CD4-positive, alpha-beta T cell treated with Interferon gamma for 1 hour (primary cell): ENCODE data around the gene POLE.

ENCODE experiments used
- DNase-seq: peaks from one replicate; pipeline ENCODE4 v3.0.0-alpha.2; 2020

POLE gene

GRCh38 chr12:132675757-132676432 lies 11.2 kb downstream of the POLE start:
- DNase-seq: no peak

DNA sequence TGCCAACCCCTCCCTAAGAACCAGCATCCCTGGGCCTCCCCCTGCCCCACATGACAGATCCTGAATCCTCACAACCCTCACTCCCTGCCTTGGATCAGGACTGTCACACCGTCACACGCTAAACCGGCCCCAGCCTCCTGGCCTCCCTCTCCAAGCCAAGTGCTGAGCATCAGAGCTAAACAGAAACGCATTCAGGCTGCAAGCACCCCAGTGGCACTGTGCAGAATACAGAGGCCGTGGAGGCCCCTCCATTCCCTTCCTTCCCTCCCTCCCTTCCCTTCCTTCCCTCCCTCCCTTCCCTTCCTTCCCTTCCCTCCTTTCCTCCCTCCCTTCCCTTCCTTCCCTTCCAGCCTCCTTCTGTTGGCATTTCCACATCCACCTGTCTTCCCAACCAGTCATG lies 12.6 kb downstream of the POLE start:
- no peak for DNase-seq

DNA sequence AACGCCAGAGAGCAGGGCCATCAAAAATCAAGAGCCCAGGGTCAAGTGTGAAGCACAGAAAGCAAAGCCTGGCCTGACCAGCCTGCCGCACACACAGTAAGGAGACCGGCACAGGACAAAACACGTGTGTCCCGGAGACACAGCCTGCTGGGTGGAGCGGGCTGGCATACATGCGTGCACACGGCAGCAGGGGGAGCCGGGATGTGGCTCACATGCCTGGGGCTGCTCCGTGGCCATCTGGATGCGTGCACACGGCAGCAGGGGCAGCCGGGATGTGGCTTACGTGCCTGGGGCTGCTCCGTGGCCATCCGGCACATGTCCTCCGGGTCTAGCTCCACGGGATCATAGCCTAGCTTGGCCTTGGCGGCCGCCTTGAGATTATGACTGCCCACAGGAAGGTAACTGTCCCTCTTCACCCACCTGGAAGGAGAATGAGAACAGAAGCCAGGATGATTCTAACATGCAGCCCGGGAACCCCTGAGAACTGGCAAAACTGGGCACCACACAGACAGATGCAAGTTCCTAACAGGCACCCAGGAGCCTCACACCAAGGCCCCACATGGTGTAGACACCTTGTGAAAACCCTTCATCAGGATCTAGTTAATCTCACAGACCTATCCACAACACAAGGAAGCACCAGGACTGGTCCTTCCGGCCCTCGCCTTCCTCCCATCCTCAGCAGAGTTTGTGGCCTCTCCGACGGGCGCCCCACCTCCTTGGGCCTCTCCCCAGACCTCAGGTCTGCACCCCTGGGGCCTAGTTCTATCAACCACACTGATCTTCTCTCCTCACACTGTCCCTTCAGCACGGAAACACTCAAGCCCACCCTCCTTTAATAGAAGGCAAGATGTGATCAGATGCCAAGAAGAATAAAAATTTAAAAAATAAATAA lies 13.6 kb downstream of the POLE start:
- DNase-seq: no peak

- no peak for DNase-seq
These were observed 14.5 kb downstream of the POLE start for GRCh38 chr12:132672678-132673077.

DNA sequence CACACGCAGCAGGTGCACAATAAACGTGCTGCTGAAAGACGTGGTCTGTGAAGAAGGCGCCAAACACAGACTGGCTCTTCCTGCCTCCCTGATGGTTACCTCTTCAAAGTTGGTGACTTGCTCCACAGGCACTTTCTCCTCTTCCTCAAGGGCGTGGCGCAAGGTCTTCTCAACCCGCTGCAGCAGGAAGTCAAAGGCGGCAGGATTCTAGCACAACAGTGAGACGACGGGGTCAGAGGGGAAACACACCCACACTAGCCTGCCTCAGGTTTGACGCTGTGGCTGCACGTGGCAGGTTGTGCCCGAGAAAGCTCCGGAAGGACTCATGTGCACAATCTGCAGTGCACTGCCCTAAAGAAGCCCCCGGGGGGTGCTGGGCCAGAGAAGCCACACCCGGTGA lies 15.0 kb downstream of the POLE start:
- no peak for DNase-seq

GRCh38 chr12:132669166-132669879 lies 17.8 kb downstream of the POLE start:
- no peak for DNase-seq

- no peak for DNase-seq
These were observed 18.7 kb downstream of the POLE start for GRCh38 chr12:132668191-132669088.

- no peak for DNase-seq
These were observed 21.3 kb downstream of the POLE start for GRCh38 chr12:132665794-132666193.

DNA sequence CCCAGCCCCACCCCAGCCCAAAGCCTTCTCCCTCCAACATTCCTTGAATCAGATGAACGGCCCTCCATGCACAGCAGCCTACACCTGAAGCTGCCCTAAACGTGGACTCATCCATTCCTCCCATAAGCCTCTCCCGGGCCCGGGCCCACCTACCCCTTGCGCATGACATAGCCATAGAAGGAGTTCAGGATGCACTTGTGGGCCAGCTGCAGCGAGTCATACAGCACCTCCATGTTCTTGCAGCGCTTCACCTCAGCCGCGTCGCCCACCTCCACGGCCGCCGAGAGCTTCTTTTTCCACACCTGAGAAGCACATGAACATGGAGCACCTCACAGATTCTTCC lies 22.0 kb downstream of the POLE start:
- DNase-seq: no peak

- DNase-seq: no peak
These were observed 22.7 kb downstream of the POLE start for GRCh38 chr12:132664206-132665148.

- no peak for DNase-seq
These were observed 24.0 kb downstream of the POLE start for GRCh38 chr12:132662901-132663755.

DNA sequence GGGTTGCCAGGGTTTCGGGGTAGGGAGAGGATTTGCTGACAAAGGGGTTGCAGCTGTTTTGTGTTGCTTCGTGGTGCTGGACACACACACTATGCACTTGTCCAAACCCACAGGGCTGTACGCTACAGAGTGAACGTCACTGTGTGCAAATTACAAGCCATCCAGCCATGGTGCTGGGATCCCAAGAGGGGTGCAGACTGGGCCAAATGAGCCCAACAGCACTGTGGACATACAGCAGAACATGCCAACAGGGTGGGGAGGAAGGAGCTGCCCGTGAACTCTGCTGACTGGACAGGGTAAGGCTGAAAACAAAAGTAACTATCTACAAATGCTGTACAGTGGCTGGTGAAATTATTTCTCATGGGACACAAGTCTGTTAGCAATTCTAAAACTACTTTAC lies 25.2 kb downstream of the POLE start:
- no peak for DNase-seq

DNA sequence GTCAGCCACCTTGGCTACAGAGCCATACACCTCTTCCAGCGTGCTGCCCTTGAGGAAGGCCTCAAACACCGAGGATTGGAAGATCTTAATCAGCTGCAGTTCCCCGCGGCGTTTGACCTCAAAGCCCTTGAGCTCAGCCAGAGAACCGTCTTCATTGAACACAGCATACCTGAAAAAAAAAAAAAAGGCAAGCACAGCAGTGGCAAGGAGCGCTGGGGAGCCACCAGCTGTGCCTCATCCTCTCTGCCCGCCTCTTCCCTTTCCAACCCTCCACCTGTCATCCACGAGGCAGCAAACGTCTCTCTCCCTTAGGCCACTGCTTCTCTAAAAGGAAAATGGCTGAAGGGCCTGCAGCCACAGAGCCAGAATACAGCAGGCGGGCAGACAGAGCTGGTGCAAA lies 26.1 kb downstream of the POLE start:
- no peak for DNase-seq

GRCh38 chr12:132660052-132660451 lies 27.1 kb downstream of the POLE start:
- no peak for DNase-seq

- DNase-seq: no peak
These were observed 28.0 kb downstream of the POLE start for GRCh38 chr12:132659146-132659545.

GRCh38 chr12:132658149-132658894 lies 28.8 kb downstream of the POLE start:
- no peak for DNase-seq

GRCh38 chr12:132657004-132657727 lies 30.0 kb downstream of the POLE start:
- DNase-seq: no peak

DNA sequence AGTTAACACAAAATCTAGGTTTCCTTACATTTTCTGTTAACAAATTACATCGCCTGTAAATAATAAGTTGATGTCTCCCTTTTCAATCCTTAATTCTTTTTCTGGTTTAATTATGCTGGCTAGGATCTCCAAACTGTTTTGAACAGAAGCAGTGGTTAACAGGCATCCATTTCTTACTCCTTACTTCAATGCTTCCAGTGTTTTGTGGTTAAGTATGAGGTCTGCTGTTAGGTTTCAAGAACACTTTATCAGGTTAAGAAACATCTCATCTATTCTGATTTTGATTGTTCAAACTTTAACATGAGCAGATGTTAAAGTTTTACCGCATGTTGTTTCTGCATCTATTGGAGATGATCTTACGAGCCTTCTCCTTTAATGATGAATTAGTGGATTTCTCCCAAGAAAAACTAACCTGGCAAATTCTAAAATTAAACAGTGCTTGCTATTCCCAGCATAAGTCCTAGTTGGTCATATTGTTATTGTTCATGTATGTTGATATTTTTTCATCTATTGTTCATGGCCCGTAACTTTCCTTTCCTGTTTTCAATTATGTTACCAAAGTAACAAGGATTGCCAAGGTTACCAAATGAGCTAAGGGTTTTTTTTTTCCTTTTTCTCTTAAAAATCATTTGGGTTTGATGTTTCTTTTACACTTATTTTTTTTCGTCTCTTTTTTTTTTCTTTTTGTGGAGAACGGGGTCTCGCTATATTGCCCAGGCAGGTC lies 33.4 kb downstream of the POLE start:
- DNase-seq: no peak
